Stimulated activated CD4-positive, alpha-beta T cell treated with anti-CD3 and anti-CD28 coated beads, Interleukin-4, amount 100 ng/mL, for 48 hours (primary cell): ENCODE data around the gene CCL21.
A peak's percentile ranks its signal among the peaks of the same experiment; 100 is the strongest.

Source experiments
- DNase-seq, 2 donors: peaks; one replicate each; pipeline ENCODE4 v3.0.0-alpha.2; 2020; ENCODE audit warnings: low read depth in 2 of 2

Gene CCL21

GRCh38 chr9:34709196-34709978, 549 bp downstream of the CCL21 start:
- DNase-seq, result no peak

- no peak for DNase-seq
Observed at GRCh38 chr9:34707130-34707529, 2.8 kb downstream of the CCL21 start.

- peak; percentile 81 to 82 for DNase-seq
Observed at GRCh38 chr9:34701769-34702736, 7.9 kb downstream of the CCL21 start.

GRCh38 chr9:34701023-34701768, 8.7 kb downstream of the CCL21 start:
- peak; percentile 72 to 76 for DNase-seq

GRCh38 chr9:34694811-34695210, 15.1 kb downstream of the CCL21 start:
- no peak for DNase-seq

GRCh38 chr9:34693560-34693959, 16.4 kb downstream of the CCL21 start:
- DNase-seq, result no peak

- DNase-seq, result no peak
Observed at GRCh38 chr9:34691936-34692315, 18.0 kb downstream of the CCL21 start.

- DNase-seq, result no peak
Observed at GRCh38 chr9:34690983-34691935, 18.7 kb downstream of the CCL21 start, which contains the start of gene CCL19. Gene CCL19 (minus strand): TSS chr9:34691276. CDS start chr9:34691139, 137 bp downstream.

GRCh38 chr9:34689512-34689911, 20.4 kb downstream of the CCL21 start:
- DNase-seq, result no peak

- DNase-seq, result no peak
Observed at GRCh38 chr9:34689116-34689470, 20.8 kb downstream of the CCL21 start.

- no peak for DNase-seq
Observed at GRCh38 chr9:34688329-34689115, 21.4 kb downstream of the CCL21 start.

- DNase-seq, result no peak
Observed at GRCh38 chr9:34687276-34688030, 22.5 kb downstream of the CCL21 start.

- DNase-seq, result no peak
Observed at GRCh38 chr9:34686732-34687131, 23.2 kb downstream of the CCL21 start.

GRCh38 chr9:34686231-34686630, 23.7 kb downstream of the CCL21 start:
- no peak for DNase-seq

GRCh38 chr9:34685591-34685990, 24.3 kb downstream of the CCL21 start:
- no peak for DNase-seq

- no peak for DNase-seq
Observed at GRCh38 chr9:34684816-34685215, 25.1 kb downstream of the CCL21 start.

GRCh38 chr9:34684145-34684544, 25.8 kb downstream of the CCL21 start:
- peak in 1 of 2 donors; percentile 27 for DNase-seq

GRCh38 chr9:34675869-34676268, 34.1 kb downstream of the CCL21 start:
- DNase-seq, result no peak

- peak; percentile 47 to 55 for DNase-seq
Observed at GRCh38 chr9:34675048-34675714, 34.8 kb downstream of the CCL21 start.
